MCF 10A (cell line): ENCODE measurements around the gene SPNS3. TPM values are rescaled to one million over a fixed set of nuclear protein-coding genes. Genes with fewer than 3 reads are reported as not detected.

Experiments
- BruUV-seq: library from RNA; stranded (reverse); fragments of 400-500 nt; replicated peaks from 2 replicates; lab custom pipeline; 2021; lab: Mats Ljungman, UMichigan
- CTCF ChIA-PET: fragments of 300-600 bp; sonication (Branson Sonifier 250); formaldehyde crosslinking; extraction: SDS; loops from one replicate; lab custom pipeline; 2021; ENCODE audit warnings: antibody characterized with exemption, inconsistent platforms; lab: Yijun Ruan, JAX
- POLR2A ChIA-PET: fragments of 300-600, 350-650 bp; sonication (Branson Sonifier 250); formaldehyde crosslinking; extraction: SDS; loops from one replicate; lab custom pipeline; 2020; ENCODE audit warnings: antibody characterized with exemption, inconsistent platforms; lab: Yijun Ruan, JAX
- DNase-seq: peaks from one replicate; pipeline ENCODE4 v3.0.0-alpha.2; 2018; ENCODE audit not compliant: unreplicated experiment
- H3K27ac Mint-ChIP-seq: one replicate; pipeline ENCODE4 v1.8.0; 2022; ENCODE audit warnings: mild to moderate bottlenecking, low read depth, mixed read lengths; ENCODE audit not compliant: unreplicated experiment
- H3K27me3 Mint-ChIP-seq: one replicate; pipeline ENCODE4 v1.8.0; 2022; ENCODE audit warnings: mixed read lengths; ENCODE audit not compliant: insufficient read depth, unreplicated experiment
- H3K36me3 Mint-ChIP-seq: one replicate; pipeline ENCODE4 v1.8.0; 2022; ENCODE audit warnings: mild to moderate bottlenecking, moderate library complexity, mixed read lengths; ENCODE audit not compliant: insufficient read depth, unreplicated experiment
- H3K4me1 Mint-ChIP-seq: one replicate; pipeline ENCODE4 v1.8.0; 2022; ENCODE audit warnings: mixed read lengths; ENCODE audit not compliant: insufficient read depth, unreplicated experiment
- H3K4me3 Mint-ChIP-seq: one replicate; pipeline ENCODE4 v1.8.0; 2022; ENCODE audit warnings: mild to moderate bottlenecking, moderate library complexity, mixed read lengths; ENCODE audit not compliant: unreplicated experiment
- H3K9me3 Mint-ChIP-seq: one replicate; pipeline ENCODE4 v1.8.0; 2022; ENCODE audit warnings: mixed read lengths; ENCODE audit not compliant: unreplicated experiment
- intact Hi-C: fragments of 100-400 bp; cut with micrococcal nuclease; formaldehyde crosslinking; loops from 2 replicates; pipeline ENCODE4 v1.14.1; 2022
- total RNA-seq: library from RNA; stranded (reverse); gene quantifications from 2 replicates; pipeline ENCODE4 v1.2.3, GENCODE V29; 2022
- TF ChIP-seq, protein P1 (sequence below): fragments of 200-600 bp; IDR thresholded peaks from one replicate; pipeline ENCODE4 v1.8.0; 2022; ENCODE audit warnings: antibody characterized with exemption, mild to moderate bottlenecking; ENCODE audit not compliant: unreplicated experiment

Gene SPNS3
- total RNA-seq, 1 experiment from 2014 or later, result not detected

DNA sequence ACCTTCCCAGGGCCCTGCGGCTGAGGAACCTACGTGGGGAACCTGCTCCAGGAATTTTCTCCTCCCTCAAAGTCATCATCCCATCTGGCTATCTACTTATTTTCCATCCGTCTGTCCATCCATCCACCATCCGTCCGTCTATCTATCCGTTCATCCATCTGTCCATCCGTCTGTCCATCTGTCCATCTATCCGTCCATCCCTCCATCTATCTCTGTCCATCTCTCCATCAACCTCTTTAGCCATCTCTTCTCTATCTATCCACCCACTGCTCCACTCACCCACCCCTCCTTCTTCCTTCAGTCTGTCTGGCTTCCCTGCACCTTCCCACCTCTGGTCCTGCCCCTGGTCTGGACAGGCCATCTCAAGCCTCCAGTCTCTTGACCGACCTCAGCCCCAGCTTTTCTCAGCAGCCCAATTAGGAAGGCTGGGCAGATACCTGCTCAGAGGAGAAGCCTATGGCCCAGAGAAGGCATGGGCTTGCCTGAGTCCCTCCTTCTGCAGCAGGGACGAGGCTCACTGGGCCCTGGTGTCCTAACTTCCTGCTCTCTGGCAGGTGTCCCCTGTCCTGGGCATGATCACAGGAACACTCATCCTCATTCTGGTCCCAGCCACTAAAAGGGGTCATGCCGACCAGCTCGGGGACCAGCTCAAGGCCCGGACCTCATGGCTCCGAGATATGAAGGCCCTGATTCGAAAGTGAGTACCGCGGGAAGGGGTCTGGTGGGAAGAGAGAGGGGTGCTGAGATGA is 98.4 kb downstream of the SPNS3 start:
- no TSS peak for BruUV-seq

DNA sequence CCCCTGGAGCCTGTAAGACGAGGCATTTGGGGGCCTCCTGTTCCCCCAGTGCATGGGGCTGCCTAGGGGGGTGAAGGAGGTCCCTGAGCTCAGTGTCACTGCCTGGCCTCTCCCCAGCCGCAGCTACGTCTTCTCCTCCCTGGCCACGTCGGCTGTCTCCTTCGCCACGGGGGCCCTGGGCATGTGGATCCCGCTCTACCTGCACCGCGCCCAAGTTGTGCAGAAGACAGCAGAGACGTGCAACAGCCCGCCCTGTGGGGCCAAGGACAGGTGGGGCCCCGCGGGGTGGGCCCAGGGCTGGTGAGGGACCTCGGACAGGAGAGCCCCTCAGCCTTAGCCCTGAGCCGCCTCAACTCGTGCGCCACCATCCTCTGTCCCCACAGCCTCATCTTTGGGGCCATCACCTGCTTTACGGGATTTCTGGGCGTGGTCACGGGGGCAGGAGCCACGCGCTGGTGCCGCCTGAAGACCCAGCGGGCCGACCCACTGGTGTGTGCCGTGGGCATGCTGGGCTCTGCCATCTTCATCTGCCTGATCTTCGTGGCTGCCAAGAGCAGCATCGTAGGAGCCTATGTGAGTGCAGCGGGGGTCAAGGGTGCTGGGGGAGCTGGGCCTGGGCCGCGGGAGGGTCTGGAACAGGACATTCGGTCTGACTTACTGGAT is 99.3 kb downstream of the SPNS3 start:
- TF ChIP-seq, protein P1, sequence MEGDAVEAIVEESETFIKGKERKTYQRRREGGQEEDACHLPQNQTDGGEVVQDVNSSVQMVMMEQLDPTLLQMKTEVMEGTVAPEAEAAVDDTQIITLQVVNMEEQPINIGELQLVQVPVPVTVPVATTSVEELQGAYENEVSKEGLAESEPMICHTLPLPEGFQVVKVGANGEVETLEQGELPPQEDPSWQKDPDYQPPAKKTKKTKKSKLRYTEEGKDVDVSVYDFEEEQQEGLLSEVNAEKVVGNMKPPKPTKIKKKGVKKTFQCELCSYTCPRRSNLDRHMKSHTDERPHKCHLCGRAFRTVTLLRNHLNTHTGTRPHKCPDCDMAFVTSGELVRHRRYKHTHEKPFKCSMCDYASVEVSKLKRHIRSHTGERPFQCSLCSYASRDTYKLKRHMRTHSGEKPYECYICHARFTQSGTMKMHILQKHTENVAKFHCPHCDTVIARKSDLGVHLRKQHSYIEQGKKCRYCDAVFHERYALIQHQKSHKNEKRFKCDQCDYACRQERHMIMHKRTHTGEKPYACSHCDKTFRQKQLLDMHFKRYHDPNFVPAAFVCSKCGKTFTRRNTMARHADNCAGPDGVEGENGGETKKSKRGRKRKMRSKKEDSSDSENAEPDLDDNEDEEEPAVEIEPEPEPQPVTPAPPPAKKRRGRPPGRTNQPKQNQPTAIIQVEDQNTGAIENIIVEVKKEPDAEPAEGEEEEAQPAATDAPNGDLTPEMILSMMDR, result no peak
- no peak for DNase-seq
- ChIA-PET POLR2A (no interaction called here), CTCF (interaction anchor here (0.6 kb wide), 1 partner anchor 530 kb away, joined by 3 read pairs; no protein-coding TSS in a partner anchor)
- no TSS peak for BruUV-seq
- H3K27me3 Mint-ChIP-seq, result peaks cover 28% of the 10 kb centered on the region
- H3K4me1 Mint-ChIP-seq, result peaks cover 5% of the 10 kb centered on the region
- H3K4me3 Mint-ChIP-seq, result no peak overlapping the region
- no peaks in the 10 kb centered on the region for H3K9me3 Mint-ChIP-seq
- H3K36me3 Mint-ChIP-seq, result peaks cover 39% of the 10 kb centered on the region
- intact Hi-C loops, result no loop called here
- H3K27ac Mint-ChIP-seq, result no peak overlapping the region

More for the DNA sequence above, 98.4 kb downstream of the SPNS3 start:
- no peak overlapping the region for H3K27ac Mint-ChIP-seq
- CTCF ChIA-PET, result interaction anchor here (0.6 kb wide), 1 partner anchor 531 kb away, joined by 3 read pairs; no protein-coding TSS in a partner anchor
- intact Hi-C loops, result no loop called here
- H3K27me3 Mint-ChIP-seq, result peaks cover 36% of the 10 kb centered on the region
- POLR2A ChIA-PET, result no interaction called here
- TF ChIP-seq, protein P1, result no peak
- no peak overlapping the region for H3K4me3 Mint-ChIP-seq
- DNase-seq, result peak; percentile 5
- H3K9me3 Mint-ChIP-seq, result no peaks in the 10 kb centered on the region
- H3K4me1 Mint-ChIP-seq, result peaks cover 5% of the 10 kb centered on the region
- H3K36me3 Mint-ChIP-seq, result peaks cover 39% of the 10 kb centered on the region

DNA sequence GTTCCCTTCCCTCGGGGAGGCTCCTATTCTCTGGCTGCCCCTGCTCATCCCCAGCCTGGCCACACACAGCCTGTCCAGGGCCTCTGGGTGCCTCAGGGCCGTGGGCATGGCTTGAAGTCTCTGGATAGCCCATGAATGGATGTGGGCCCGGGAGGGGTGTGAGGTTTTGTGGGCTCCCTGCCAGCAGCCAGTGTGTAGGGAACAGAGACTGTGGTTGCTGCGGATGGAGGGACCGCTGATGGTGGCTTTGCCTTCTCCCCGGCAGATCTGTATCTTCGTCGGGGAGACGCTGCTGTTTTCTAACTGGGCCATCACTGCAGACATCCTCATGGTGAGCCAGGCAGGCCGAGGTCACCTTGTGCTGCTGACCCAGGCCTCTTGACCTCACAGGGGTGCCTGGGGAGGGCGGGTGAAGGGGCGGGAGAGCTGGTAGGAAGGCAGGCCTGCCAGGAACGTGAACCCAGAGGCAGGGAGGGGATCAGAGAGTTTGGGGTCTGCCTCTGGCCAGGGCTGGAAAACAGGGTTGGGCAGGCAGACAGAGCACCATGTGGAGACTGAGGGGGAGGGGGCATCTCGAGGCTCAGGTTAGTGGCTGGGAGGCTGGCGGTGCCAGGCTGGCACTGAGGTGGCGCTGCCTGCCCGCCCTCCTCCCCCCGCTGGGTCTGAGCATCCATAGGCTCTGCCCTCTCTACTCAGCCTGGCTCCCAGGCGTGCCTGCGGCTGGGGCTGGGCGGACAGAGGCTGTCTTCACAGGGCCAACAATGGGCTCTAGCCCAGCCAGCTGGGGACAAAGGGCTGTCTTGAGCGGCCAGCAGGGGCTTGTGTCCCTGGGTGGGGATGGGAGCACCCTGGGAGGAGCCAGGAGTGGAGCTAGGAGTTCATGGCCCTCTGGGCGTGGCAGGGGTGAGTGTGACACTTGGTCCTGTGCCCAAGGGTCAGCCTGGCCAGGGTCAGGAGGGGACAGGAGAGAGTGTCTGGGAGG is 100.1 kb downstream of the SPNS3 start:
- no peaks in the 10 kb centered on the region for H3K9me3 Mint-ChIP-seq
- H3K4me3 Mint-ChIP-seq, result no peak overlapping the region
- POLR2A ChIA-PET, result interaction anchor here (0.6 kb wide), 1 partner anchor 348 kb away, joined by 3 read pairs; no protein-coding TSS in a partner anchor
- CTCF ChIA-PET, result no interaction called here
- no TSS peak for BruUV-seq
- TF ChIP-seq, protein P1, result no peak
- DNase-seq, result peak; percentile 27
- no peak overlapping the region for H3K27ac Mint-ChIP-seq
- H3K36me3 Mint-ChIP-seq, result peaks cover 42% of the 10 kb centered on the region
- intact Hi-C loops, result no loop called here
- peaks cover 28% of the 10 kb centered on the region for H3K27me3 Mint-ChIP-seq
- peaks cover 5% of the 10 kb centered on the region for H3K4me1 Mint-ChIP-seq
